Measurements from ENCODE around the gene HPX.

GRCh38 chr11:6483015-6483414 is 42.2 kb upstream of the HPX start:
- TF ChIP-seq RFX5 (IDR thresholded peaks at IDR 0.05) (no peak), CTCF (IDR thresholded peaks at IDR 0.05) (no peak), MAFK (IDR thresholded peaks at IDR 0.05; ENCODE audit: partially characterized antibody) (no peak), REST (IDR thresholded peaks at IDR 0.05) (no peak), NR3C1 (IDR thresholded peaks at IDR 0.05) (no peak), POLR2A (IDR thresholded peaks at IDR 0.05; ENCODE audit: low read length) (no peak), CEBPB (IDR thresholded peaks at IDR 0.05) (no peak), RAD21 (conservative IDR thresholded peaks at IDR 0.05 in 1 of 2, IDR thresholded peaks at IDR 0.05 in 1 of 2) (no peak), MAX (IDR thresholded peaks at IDR 0.05) (no peak), ESRRA (IDR thresholded peaks at IDR 0.05; ENCODE audit: borderline replicate concordance, low read length) (no peak), POLR2AphosphoS2 (conservative IDR thresholded peaks at IDR 0.05; ENCODE audit: low read length) (no peak)
